GM23338 (cell line): ENCODE data around the gene EXOC6. TPM values are rescaled to one million over a fixed set of nuclear protein-coding genes. Genes with fewer than 3 reads are reported as not detected.

ENCODE experiments used
- ATAC-seq: fragments of 200-7000 bp; cut with Tn5 transposase; 3 replicates; pipeline ENCODE4 v1.9.1; 2020
- DNase-seq: peaks from one replicate; pipeline ENCODE4 v3.0.0-alpha.2; 2015; ENCODE audit warnings: low spot score
- H2AFZ ChIP-seq: fragments of 200-600 bp; sonication (generic); 2 replicates; pipeline ENCODE4 v1.8.0; 2016; ENCODE audit warnings: antibody characterized with exemption, mild to moderate bottlenecking, moderate library complexity
- H3F3A ChIP-seq: fragments of 200-600 bp; sonication (generic); replicated peaks from 2 replicates; pipeline ENCODE4 v1.8.0; 2017; ENCODE audit warnings: antibody characterized with exemption, mixed run types, low read depth
- H3K27ac ChIP-seq: fragments of 200-600 bp; sonication (generic); 2 replicates; pipeline ENCODE4 v1.6.1; 2016; ENCODE audit warnings: low read depth
- H3K27me3 ChIP-seq: fragments of 200-600 bp; sonication (generic); 2 replicates; pipeline ENCODE4 v1.8.0; 2016; ENCODE audit warnings: mild to moderate bottlenecking, mixed run types, moderate library complexity; ENCODE audit not compliant: insufficient read depth
- H3K36me3 ChIP-seq: fragments of 200-600 bp; sonication (generic); 2 replicates; pipeline ENCODE4 v1.8.0; 2016; ENCODE audit warnings: mild to moderate bottlenecking; ENCODE audit not compliant: insufficient read depth
- H3K4me1 ChIP-seq: fragments of 200-600 bp; sonication (generic); 2 replicates; pipeline ENCODE4 v1.8.0; 2016; ENCODE audit warnings: mild to moderate bottlenecking, moderate library complexity; ENCODE audit not compliant: insufficient read depth
- H3K4me2 ChIP-seq: fragments of 200-600 bp; sonication (generic); 2 replicates; pipeline ENCODE4 v1.7.1; 2017; ENCODE audit warnings: mixed run types
- H3K4me3 ChIP-seq: fragments of 200-600 bp; sonication (generic); 2 replicates; pipeline ENCODE4 v1.6.1; 2016; ENCODE audit warnings: mixed run types
- H3K79me2 ChIP-seq: fragments of 200-600 bp; sonication (generic); replicated peaks from 2 replicates; pipeline ENCODE4 v1.8.0; 2017; ENCODE audit warnings: mild to moderate bottlenecking; ENCODE audit not compliant: insufficient read depth
- H3K9me2 ChIP-seq: fragments of 200-600 bp; sonication (generic); 2 replicates; pipeline ENCODE4 v1.8.0; 2017; ENCODE audit not compliant: insufficient read depth
- H4K20me1 ChIP-seq: fragments of 200-600 bp; sonication (generic); replicated peaks from 2 replicates; pipeline ENCODE4 v1.8.0; 2017; ENCODE audit warnings: mild to moderate bottlenecking; ENCODE audit not compliant: insufficient read depth
- H3K27ac Mint-ChIP-seq: 2 replicates; pipeline ENCODE4 v1.8.0; 2020; ENCODE audit warnings: inconsistent platforms, mild to moderate bottlenecking, moderate library complexity, mixed read lengths
- H3K27me3 Mint-ChIP-seq: 3 replicates; pipeline ENCODE4 v1.8.0; 2022; ENCODE audit warnings: low read depth, mild to moderate bottlenecking, moderate library complexity, mixed read lengths, inconsistent platforms; ENCODE audit not compliant: insufficient read depth, poor library complexity
- H3K36me3 Mint-ChIP-seq: 3 replicates; pipeline ENCODE4 v1.8.0; 2021; ENCODE audit warnings: low read depth, mild to moderate bottlenecking, inconsistent platforms, moderate library complexity, mixed read lengths
- H3K4me1 Mint-ChIP-seq: 3 replicates; pipeline ENCODE4 v1.8.0; 2020; ENCODE audit warnings: mild to moderate bottlenecking, inconsistent platforms, mixed read lengths
- H3K4me3 Mint-ChIP-seq: 3 replicates; pipeline ENCODE4 v1.8.0; 2021; ENCODE audit warnings: moderate library complexity, mild to moderate bottlenecking, inconsistent platforms, mixed read lengths
- H3K9me3 Mint-ChIP-seq: 3 replicates; pipeline ENCODE4 v1.8.0; 2020; ENCODE audit warnings: moderate library complexity, mild to moderate bottlenecking, inconsistent platforms, mixed read lengths
- CREB1 ChIP-seq: fragments of 250-450 bp; sonication (Bioruptor Pico); IDR thresholded peaks from 2 replicates; pipeline ENCODE4 v1.5.0; 2020; ENCODE audit warnings: low read depth, mild to moderate bottlenecking, moderate library complexity
- EZH2 ChIP-seq: fragments of 200-600 bp; sonication (generic); IDR thresholded peaks from one replicate; pipeline ENCODE4 v1.8.0; 2017; ENCODE audit warnings: antibody characterized with exemption, mild to moderate bottlenecking, low read depth; ENCODE audit not compliant: unreplicated experiment
- EZH2phosphoT487 ChIP-seq: fragments of 200-600 bp; sonication (generic); IDR thresholded peaks from one replicate; pipeline ENCODE4 v1.8.1; 2018; ENCODE audit warnings: antibody characterized with exemption; ENCODE audit not compliant: unreplicated experiment
- JUNB ChIP-seq: IDR thresholded peaks from one replicate; pipeline ENCODE4 v1.6.1; 2016; ENCODE audit warnings: antibody characterized with exemption; ENCODE audit not compliant: unreplicated experiment
- POLR2AphosphoS5 ChIP-seq: IDR thresholded peaks from 2 replicates; pipeline ENCODE4 v1.6.1; 2016; ENCODE audit warnings: antibody characterized with exemption, low read depth
- STAT1 ChIP-seq: IDR thresholded peaks from one replicate; pipeline ENCODE4 v1.6.1; 2016; ENCODE audit warnings: antibody characterized with exemption; ENCODE audit not compliant: unreplicated experiment
- ZNF114 ChIP-seq: fragments of 250-450 bp; sonication (Bioruptor Pico); IDR thresholded peaks from 2 replicates; pipeline ENCODE4 v1.5.0; 2020; ENCODE audit warnings: mild to moderate bottlenecking, moderate library complexity
- ZNF331 ChIP-seq: fragments of 250-450 bp; sonication (Bioruptor Pico); IDR thresholded peaks from 2 replicates; pipeline ENCODE4 v1.5.0; 2020; ENCODE audit warnings: low read depth, mild to moderate bottlenecking, moderate library complexity
- polyA plus RNA-seq: library from polyadenylated mRNA; unstranded; fragments of >200 nt; fragmentation: Nextera tagmentation; extraction: Ambion mirVana; gene quantifications from 2 replicates; pipeline ENCODE4 v1.2.1, GENCODE V29; 2016
- total RNA-seq: library from RNA; depleted of rRNA; stranded (reverse); fragments of >200 nt; shearing (Covaris generic); gene quantifications from 2 replicates; pipeline ENCODE4 v1.2.3, GENCODE V29; 2014
- TF ChIP-seq, protein P1 (sequence below), 2 experiments: fragments of 200-600 bp in 1 of 2; sonication (generic) in 1 of 2; conservative IDR thresholded peaks; 2 replicates each; pipeline versions ENCODE4 v1.5.1 to v1.6.1; 2016 to 2017; ENCODE audit warnings: antibody characterized with exemption in 2 of 2, low read depth in 2 of 2, mild to moderate bottlenecking in 2 of 2, moderate library complexity in 1 of 2
- TF ChIP-seq, protein P2 (sequence below): fragments of 250-450 bp; sonication (Bioruptor Pico); IDR thresholded peaks from 2 replicates; pipeline ENCODE4 v1.5.0; 2020; ENCODE audit warnings: mild to moderate bottlenecking, moderate library complexity

Gene EXOC6
- total and polyA plus RNA-seq, 2 experiments from 2014 or later = 5.0 to 6.0 TPM

DNA sequence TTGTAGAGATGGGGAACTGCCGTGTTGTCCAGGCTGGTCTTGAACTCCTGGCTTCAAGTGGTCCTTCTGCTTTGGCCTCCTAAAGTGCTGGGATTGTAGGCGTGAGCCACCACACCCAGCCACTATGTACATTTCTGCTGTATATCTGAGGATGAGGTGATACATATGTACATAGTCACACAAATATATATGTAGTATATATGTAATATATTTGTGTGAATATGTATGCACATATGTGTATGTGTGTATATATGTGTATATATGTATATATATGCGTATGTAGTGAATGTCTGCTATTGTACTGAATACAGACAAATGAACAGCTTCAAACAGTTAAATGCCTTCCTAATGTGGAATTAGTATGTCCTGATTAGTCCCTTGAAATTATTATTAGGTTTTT, 70.3 kb downstream of the EXOC6 start (continued):
- no peak for TF ChIP-seq POLR2AphosphoS5
- TF ChIP-seq STAT1 = no peak
- TF ChIP-seq, protein P1, sequence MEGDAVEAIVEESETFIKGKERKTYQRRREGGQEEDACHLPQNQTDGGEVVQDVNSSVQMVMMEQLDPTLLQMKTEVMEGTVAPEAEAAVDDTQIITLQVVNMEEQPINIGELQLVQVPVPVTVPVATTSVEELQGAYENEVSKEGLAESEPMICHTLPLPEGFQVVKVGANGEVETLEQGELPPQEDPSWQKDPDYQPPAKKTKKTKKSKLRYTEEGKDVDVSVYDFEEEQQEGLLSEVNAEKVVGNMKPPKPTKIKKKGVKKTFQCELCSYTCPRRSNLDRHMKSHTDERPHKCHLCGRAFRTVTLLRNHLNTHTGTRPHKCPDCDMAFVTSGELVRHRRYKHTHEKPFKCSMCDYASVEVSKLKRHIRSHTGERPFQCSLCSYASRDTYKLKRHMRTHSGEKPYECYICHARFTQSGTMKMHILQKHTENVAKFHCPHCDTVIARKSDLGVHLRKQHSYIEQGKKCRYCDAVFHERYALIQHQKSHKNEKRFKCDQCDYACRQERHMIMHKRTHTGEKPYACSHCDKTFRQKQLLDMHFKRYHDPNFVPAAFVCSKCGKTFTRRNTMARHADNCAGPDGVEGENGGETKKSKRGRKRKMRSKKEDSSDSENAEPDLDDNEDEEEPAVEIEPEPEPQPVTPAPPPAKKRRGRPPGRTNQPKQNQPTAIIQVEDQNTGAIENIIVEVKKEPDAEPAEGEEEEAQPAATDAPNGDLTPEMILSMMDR (conservative IDR thresholded peaks at IDR 0.05; ENCODE audit: low read depth in 2 of 2) = no peak
- TF ChIP-seq CREB1 (CRISPR knock-in tag) = no peak

DNA sequence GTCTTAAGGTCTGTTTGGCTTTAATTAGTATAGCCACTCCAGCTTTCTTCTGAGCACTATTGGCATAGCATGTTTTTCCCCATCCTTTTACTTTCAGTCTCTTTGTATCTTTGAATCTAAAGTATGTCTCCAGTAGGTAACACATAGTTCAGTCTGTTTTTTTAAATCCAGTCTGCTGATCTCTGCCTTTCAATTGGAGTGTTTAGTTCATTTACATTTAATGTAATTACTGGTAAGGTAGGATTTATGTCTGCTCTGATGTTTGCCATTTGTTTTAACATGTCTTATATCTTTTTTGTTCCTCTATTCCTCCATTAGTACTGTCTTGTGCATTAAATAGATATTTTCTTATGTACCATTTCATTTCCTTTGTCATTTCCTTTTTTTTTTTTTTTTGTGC, 72.5 kb downstream of the EXOC6 start:
- no peaks in the 10 kb centered on the region for H3K9me2 ChIP-seq
- no peak overlapping the region for H3K27ac Mint-ChIP-seq
- no peaks in the 10 kb centered on the region for H3K27me3 Mint-ChIP-seq
- ATAC-seq (no peak), DNase-seq (no peak)
- TF ChIP-seq EZH2phosphoT487 (no peak), STAT1 (no peak), ZNF331 (CRISPR knock-in tag) (no peak), JUNB (no peak), EZH2 (no peak), ZNF114 (CRISPR knock-in tag) (no peak), CREB1 (CRISPR knock-in tag) (no peak)
- TF ChIP-seq, protein P1 (conservative IDR thresholded peaks at IDR 0.05; ENCODE audit: low read depth in 2 of 2) = no peak
- TF ChIP-seq, protein P2, sequence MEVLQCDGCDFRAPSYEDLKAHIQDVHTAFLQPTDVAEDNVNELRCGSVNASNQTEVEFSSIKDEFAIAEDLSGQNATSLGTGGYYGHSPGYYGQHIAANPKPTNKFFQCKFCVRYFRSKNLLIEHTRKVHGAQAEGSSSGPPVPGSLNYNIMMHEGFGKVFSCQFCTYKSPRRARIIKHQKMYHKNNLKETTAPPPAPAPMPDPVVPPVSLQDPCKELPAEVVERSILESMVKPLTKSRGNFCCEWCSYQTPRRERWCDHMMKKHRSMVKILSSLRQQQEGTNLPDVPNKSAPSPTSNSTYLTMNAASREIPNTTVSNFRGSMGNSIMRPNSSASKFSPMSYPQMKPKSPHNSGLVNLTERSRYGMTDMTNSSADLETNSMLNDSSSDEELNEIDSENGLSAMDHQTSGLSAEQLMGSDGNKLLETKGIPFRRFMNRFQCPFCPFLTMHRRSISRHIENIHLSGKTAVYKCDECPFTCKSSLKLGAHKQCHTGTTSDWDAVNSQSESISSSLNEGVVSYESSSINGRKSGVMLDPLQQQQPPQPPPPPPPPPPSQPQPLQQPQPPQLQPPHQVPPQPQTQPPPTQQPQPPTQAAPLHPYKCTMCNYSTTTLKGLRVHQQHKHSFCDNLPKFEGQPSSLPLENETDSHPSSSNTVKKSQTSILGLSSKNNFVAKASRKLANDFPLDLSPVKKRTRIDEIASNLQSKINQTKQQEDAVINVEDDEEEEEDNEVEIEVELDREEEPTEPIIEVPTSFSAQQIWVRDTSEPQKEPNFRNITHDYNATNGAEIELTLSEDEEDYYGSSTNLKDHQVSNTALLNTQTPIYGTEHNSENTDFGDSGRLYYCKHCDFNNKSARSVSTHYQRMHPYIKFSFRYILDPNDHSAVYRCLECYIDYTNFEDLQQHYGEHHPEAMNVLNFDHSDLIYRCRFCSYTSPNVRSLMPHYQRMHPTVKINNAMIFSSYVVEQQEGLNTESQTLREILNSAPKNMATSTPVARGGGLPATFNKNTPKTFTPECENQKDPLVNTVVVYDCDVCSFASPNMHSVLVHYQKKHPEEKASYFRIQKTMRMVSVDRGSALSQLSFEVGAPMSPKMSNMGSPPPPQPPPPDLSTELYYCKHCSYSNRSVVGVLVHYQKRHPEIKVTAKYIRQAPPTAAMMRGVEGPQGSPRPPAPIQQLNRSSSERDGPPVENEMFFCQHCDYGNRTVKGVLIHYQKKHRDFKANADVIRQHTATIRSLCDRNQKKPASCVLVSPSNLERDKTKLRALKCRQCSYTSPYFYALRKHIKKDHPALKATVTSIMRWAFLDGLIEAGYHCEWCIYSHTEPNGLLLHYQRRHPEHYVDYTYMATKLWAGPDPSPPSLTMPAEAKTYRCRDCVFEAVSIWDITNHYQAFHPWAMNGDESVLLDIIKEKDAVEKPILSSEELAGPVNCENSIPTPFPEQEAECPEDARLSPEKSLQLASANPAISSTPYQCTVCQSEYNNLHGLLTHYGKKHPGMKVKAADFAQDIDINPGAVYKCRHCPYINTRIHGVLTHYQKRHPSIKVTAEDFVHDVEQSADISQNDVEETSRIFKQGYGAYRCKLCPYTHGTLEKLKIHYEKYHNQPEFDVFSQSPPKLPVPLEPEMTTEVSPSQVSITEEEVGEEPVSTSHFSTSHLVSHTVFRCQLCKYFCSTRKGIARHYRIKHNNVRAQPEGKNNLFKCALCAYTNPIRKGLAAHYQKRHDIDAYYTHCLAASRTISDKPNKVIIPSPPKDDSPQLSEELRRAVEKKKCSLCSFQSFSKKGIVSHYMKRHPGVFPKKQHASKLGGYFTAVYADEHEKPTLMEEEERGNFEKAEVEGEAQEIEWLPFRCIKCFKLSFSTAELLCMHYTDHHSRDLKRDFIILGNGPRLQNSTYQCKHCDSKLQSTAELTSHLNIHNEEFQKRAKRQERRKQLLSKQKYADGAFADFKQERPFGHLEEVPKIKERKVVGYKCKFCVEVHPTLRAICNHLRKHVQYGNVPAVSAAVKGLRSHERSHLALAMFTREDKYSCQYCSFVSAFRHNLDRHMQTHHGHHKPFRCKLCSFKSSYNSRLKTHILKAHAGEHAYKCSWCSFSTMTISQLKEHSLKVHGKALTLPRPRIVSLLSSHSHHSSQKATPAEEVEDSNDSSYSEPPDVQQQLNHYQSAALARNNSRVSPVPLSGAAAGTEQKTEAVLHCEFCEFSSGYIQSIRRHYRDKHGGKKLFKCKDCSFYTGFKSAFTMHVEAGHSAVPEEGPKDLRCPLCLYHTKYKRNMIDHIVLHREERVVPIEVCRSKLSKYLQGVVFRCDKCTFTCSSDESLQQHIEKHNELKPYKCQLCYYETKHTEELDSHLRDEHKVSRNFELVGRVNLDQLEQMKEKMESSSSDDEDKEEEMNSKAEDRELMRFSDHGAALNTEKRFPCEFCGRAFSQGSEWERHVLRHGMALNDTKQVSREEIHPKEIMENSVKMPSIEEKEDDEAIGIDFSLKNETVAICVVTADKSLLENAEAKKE (CRISPR knock-in tag) = no peak
- peaks cover 11% of the 10 kb centered on the region for H3K9me3 Mint-ChIP-seq
- no peaks in the 10 kb centered on the region for H4K20me1 ChIP-seq
- H3K4me2 ChIP-seq = no peak overlapping the region
- peaks cover 5% of the 10 kb centered on the region for H3K4me1 ChIP-seq
- peaks cover 7% of the 10 kb centered on the region; the same call in 2 of the 3 replicates for H3K4me1 Mint-ChIP-seq
- no peak overlapping the region for H3K4me3 Mint-ChIP-seq
- no peaks in the 10 kb centered on the region for H3K36me3 ChIP-seq
- H3K27ac ChIP-seq = no peak overlapping the region
- no peaks in the 10 kb centered on the region for H3F3A ChIP-seq
- H2AFZ ChIP-seq = no peak overlapping the region
- peaks cover 10% of the 10 kb centered on the region; the same call in 1 of the 3 replicates for H3K36me3 Mint-ChIP-seq
- H3K4me3 ChIP-seq = no peak overlapping the region
- no peaks in the 10 kb centered on the region for H3K27me3 ChIP-seq
- no peaks in the 10 kb centered on the region for H3K79me2 ChIP-seq
